ENCODE measurements around the gene WFDC5.

The WFDC5 gene

DNA sequence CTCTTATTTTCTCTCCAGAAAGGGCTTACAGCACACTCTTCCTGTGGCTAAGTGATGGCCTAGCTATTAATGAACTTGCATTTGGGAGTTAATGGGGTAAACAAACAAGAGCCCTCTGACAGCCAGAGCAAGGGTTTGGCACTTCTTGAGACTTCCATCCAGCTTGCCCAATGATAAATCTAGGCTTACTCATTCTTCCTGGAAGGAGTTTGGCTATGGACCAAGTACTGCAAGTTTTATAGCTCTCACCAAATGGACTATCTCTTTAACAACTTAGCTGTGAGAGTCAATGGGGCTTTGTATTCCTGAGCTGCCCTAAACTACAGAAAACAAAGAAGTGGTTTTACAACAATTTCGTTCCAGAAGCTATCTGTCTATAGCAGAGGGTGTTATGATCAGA is 43.0 kb upstream of the WFDC5 start:
- Histone ChIP-seq H3K4me3 (ENCODE audit: low read depth, low read length) (no peak overlapping the region), H3K9me3 (ENCODE audit: control insufficient read depth, insufficient read depth, low read depth, low read length) (no peaks in the 10 kb centered on the region; the same call in 1 of the 2 replicates), H3K27ac (ENCODE audit: extremely low read depth, low read depth, low read length) (no peak overlapping the region), H3K4me1 (ENCODE audit: control insufficient read depth, insufficient read depth, low read length) (no peaks in the 10 kb centered on the region), H3K36me3 (ENCODE audit: control insufficient read depth in 2 of 2, insufficient read depth in 1 of 2, low read length in 2 of 2) (no peaks in the 10 kb centered on the region)
- CTCF ChIA-PET = interaction anchor here (1.1 to 1.7 kb wide), 4 partner anchors 11 to 161 kb away, joined by 3 to 7 read pairs (median 3); no protein-coding TSS in a partner anchor
- POLR2A ChIA-PET = interaction anchor here (0.6 to 0.7 kb wide), 2 partner anchors 119 to 197 kb away, joined by 3 read pairs; partner anchors contain the start of gene TOMM34
- TF ChIP-seq, protein P1, sequence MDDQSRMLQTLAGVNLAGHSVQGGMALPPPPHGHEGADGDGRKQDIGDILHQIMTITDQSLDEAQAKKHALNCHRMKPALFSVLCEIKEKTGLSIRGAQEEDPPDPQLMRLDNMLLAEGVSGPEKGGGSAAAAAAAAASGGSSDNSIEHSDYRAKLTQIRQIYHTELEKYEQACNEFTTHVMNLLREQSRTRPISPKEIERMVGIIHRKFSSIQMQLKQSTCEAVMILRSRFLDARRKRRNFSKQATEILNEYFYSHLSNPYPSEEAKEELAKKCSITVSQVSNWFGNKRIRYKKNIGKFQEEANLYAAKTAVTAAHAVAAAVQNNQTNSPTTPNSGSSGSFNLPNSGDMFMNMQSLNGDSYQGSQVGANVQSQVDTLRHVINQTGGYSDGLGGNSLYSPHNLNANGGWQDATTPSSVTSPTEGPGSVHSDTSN (CRISPR knock-in tag; IDR thresholded peaks at IDR 0.05) = no peak
- no peak for TF ChIP-seq ZNF510 (tag by site-specific recombination; IDR thresholded peaks at IDR 0.05; ENCODE audit: insufficient replicate concordance)
- no peak for TF ChIP-seq ZNF843 (tag by site-specific recombination; IDR thresholded peaks at IDR 0.05)
- TF ChIP-seq ZNF530 (tag by site-specific recombination; IDR thresholded peaks at IDR 0.05; ENCODE audit: low read depth) = no peak
- no peak for TF ChIP-seq ZNF423 (tag by site-specific recombination; IDR thresholded peaks at IDR 0.05)
- TF ChIP-seq, protein P2, sequence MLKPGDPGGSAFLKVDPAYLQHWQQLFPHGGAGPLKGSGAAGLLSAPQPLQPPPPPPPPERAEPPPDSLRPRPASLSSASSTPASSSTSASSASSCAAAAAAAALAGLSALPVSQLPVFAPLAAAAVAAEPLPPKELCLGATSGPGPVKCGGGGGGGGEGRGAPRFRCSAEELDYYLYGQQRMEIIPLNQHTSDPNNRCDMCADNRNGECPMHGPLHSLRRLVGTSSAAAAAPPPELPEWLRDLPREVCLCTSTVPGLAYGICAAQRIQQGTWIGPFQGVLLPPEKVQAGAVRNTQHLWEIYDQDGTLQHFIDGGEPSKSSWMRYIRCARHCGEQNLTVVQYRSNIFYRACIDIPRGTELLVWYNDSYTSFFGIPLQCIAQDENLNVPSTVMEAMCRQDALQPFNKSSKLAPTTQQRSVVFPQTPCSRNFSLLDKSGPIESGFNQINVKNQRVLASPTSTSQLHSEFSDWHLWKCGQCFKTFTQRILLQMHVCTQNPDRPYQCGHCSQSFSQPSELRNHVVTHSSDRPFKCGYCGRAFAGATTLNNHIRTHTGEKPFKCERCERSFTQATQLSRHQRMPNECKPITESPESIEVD (tag by site-specific recombination; IDR thresholded peaks at IDR 0.05) = no peak; the same call in 1 of the 2 replicates
- TF ChIP-seq YY1 (tag by site-specific recombination; IDR thresholded peaks at IDR 0.05) = no peak
- TF ChIP-seq, protein P3, sequence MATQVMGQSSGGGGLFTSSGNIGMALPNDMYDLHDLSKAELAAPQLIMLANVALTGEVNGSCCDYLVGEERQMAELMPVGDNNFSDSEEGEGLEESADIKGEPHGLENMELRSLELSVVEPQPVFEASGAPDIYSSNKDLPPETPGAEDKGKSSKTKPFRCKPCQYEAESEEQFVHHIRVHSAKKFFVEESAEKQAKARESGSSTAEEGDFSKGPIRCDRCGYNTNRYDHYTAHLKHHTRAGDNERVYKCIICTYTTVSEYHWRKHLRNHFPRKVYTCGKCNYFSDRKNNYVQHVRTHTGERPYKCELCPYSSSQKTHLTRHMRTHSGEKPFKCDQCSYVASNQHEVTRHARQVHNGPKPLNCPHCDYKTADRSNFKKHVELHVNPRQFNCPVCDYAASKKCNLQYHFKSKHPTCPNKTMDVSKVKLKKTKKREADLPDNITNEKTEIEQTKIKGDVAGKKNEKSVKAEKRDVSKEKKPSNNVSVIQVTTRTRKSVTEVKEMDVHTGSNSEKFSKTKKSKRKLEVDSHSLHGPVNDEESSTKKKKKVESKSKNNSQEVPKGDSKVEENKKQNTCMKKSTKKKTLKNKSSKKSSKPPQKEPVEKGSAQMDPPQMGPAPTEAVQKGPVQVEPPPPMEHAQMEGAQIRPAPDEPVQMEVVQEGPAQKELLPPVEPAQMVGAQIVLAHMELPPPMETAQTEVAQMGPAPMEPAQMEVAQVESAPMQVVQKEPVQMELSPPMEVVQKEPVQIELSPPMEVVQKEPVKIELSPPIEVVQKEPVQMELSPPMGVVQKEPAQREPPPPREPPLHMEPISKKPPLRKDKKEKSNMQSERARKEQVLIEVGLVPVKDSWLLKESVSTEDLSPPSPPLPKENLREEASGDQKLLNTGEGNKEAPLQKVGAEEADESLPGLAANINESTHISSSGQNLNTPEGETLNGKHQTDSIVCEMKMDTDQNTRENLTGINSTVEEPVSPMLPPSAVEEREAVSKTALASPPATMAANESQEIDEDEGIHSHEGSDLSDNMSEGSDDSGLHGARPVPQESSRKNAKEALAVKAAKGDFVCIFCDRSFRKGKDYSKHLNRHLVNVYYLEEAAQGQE (tag by site-specific recombination; IDR thresholded peaks at IDR 0.05) = no peak
- TF ChIP-seq, protein P4, sequence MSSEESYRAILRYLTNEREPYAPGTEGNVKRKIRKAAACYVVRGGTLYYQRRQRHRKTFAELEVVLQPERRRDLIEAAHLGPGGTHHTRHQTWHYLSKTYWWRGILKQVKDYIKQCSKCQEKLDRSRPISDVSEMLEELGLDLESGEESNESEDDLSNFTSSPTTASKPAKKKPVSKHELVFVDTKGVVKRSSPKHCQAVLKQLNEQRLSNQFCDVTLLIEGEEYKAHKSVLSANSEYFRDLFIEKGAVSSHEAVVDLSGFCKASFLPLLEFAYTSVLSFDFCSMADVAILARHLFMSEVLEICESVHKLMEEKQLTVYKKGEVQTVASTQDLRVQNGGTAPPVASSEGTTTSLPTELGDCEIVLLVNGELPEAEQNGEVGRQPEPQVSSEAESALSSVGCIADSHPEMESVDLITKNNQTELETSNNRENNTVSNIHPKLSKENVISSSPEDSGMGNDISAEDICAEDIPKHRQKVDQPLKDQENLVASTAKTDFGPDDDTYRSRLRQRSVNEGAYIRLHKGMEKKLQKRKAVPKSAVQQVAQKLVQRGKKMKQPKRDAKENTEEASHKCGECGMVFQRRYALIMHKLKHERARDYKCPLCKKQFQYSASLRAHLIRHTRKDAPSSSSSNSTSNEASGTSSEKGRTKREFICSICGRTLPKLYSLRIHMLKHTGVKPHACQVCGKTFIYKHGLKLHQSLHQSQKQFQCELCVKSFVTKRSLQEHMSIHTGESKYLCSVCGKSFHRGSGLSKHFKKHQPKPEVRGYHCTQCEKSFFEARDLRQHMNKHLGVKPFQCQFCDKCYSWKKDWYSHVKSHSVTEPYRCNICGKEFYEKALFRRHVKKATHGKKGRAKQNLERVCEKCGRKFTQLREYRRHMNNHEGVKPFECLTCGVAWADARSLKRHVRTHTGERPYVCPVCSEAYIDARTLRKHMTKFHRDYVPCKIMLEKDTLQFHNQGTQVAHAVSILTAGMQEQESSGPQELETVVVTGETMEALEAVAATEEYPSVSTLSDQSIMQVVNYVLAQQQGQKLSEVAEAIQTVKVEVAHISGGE (tag by site-specific recombination; conservative IDR thresholded peaks at IDR 0.05; ENCODE audit: low read depth) = no peak
- no peak for TF ChIP-seq ZNF239 (tag by site-specific recombination; IDR thresholded peaks at IDR 0.05)
- no peak for TF ChIP-seq ZNF660 (tag by site-specific recombination; IDR thresholded peaks at IDR 0.05)
- TF ChIP-seq, protein P5, sequence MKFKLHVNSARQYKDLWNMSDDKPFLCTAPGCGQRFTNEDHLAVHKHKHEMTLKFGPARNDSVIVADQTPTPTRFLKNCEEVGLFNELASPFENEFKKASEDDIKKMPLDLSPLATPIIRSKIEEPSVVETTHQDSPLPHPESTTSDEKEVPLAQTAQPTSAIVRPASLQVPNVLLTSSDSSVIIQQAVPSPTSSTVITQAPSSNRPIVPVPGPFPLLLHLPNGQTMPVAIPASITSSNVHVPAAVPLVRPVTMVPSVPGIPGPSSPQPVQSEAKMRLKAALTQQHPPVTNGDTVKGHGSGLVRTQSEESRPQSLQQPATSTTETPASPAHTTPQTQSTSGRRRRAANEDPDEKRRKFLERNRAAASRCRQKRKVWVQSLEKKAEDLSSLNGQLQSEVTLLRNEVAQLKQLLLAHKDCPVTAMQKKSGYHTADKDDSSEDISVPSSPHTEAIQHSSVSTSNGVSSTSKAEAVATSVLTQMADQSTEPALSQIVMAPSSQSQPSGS (tag by site-specific recombination; IDR thresholded peaks at IDR 0.05; ENCODE audit: low read depth) = no peak
- TF ChIP-seq ZEB2 (tag by site-specific recombination; IDR thresholded peaks at IDR 0.05) = no peak
- no peak for TF ChIP-seq ZNF214 (tag by site-specific recombination; IDR thresholded peaks at IDR 0.05; ENCODE audit: borderline replicate concordance)
- TF ChIP-seq ZSCAN16 (tag by site-specific recombination; IDR thresholded peaks at IDR 0.05) = no peak
- TF ChIP-seq, protein P6, sequence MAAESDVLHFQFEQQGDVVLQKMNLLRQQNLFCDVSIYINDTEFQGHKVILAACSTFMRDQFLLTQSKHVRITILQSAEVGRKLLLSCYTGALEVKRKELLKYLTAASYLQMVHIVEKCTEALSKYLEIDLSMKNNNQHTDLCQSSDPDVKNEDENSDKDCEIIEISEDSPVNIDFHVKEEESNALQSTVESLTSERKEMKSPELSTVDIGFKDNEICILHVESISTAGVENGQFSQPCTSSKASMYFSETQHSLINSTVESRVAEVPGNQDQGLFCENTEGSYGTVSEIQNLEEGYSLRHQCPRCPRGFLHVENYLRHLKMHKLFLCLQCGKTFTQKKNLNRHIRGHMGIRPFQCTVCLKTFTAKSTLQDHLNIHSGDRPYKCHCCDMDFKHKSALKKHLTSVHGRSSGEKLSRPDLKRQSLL (tag by site-specific recombination; IDR thresholded peaks at IDR 0.05) = no peak
- TF ChIP-seq, protein P7, sequence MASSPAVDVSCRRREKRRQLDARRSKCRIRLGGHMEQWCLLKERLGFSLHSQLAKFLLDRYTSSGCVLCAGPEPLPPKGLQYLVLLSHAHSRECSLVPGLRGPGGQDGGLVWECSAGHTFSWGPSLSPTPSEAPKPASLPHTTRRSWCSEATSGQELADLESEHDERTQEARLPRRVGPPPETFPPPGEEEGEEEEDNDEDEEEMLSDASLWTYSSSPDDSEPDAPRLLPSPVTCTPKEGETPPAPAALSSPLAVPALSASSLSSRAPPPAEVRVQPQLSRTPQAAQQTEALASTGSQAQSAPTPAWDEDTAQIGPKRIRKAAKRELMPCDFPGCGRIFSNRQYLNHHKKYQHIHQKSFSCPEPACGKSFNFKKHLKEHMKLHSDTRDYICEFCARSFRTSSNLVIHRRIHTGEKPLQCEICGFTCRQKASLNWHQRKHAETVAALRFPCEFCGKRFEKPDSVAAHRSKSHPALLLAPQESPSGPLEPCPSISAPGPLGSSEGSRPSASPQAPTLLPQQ (tag by site-specific recombination; IDR thresholded peaks at IDR 0.05) = 0 out of 2 replicates have a peak, but pooled peaks have one; percentile 24
- TF ChIP-seq, protein P8, sequence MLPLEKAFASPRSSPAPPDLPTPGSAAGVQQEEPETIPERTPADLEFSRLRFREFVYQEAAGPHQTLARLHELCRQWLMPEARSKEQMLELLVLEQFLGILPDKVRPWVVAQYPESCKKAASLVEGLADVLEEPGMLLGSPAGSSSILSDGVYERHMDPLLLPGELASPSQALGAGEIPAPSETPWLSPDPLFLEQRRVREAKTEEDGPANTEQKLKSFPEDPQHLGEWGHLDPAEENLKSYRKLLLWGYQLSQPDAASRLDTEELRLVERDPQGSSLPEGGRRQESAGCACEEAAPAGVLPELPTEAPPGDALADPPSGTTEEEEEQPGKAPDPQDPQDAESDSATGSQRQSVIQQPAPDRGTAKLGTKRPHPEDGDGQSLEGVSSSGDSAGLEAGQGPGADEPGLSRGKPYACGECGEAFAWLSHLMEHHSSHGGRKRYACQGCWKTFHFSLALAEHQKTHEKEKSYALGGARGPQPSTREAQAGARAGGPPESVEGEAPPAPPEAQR (tag by site-specific recombination; IDR thresholded peaks at IDR 0.05) = no peak
- TF ChIP-seq RBAK (tag by site-specific recombination; IDR thresholded peaks at IDR 0.05) = no peak
